ENCODE measurements around the gene GLIS2. TPM values are rescaled to one million over a fixed set of nuclear protein-coding genes. Genes with fewer than 3 reads are reported as not detected.
A peak's percentile ranks its signal among the peaks of the same experiment; 100 is the strongest.

The GLIS2 gene
- total RNA-seq, 1 donor from 2014 or later = 1.6 TPM

DNA sequence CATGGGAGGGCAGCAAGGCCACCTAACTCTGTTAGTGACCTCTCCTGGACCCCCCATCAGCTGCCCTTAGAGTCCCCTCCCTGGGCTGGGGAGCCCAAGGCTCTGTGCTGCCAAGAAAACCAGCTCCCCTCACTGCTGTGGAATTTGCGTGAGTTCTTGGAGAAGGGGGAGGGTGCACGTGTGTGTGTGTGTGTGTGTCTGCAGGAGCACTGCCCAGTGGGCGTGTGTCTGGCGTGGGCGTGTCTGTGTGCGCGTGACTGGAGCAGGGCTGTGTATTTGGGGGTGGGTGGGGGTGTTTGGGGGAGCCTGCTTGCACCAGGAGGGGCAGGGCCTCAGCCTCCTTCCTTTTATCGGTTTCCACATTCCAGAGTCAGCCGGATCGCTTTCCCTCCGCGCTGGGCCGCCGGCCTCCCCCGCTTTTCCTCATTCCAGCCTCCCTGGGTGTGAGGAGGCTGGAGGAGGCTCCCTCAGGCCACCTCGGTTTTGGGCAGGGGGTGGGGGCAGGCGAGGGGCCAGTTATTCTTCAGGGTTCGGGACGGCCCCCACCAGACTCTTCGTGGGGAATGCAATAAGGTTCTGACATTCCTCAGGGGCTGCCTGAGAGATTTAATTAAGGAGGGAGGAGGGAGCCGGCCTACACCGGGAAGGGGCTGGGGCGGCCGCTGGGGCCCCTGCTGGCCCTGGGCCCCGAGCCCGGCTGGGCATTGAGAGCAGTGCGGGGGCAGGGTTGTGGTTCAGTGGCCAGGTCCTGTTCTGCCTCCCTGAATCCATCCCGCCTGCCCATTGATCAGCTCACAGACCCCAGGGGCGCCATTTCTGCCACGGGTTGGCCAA, 58.3 kb downstream of the GLIS2 start:
- Mint-ChIP-seq H3K9me3 (ENCODE audit: unreplicated experiment) (no peaks in the 10 kb centered on the region), H3K27ac (ENCODE audit: unreplicated experiment) (no peak overlapping the region), H3K4me1 (ENCODE audit: unreplicated experiment) (peaks cover 12% of the 10 kb centered on the region), H3K36me3 (ENCODE audit: low read depth, unreplicated experiment) (no peaks in the 10 kb centered on the region), H3K4me3 (ENCODE audit: unreplicated experiment) (no peak overlapping the region), H3K27me3 (ENCODE audit: unreplicated experiment) (peaks cover 3% of the 10 kb centered on the region)
- TF ChIP-seq, protein P1, sequence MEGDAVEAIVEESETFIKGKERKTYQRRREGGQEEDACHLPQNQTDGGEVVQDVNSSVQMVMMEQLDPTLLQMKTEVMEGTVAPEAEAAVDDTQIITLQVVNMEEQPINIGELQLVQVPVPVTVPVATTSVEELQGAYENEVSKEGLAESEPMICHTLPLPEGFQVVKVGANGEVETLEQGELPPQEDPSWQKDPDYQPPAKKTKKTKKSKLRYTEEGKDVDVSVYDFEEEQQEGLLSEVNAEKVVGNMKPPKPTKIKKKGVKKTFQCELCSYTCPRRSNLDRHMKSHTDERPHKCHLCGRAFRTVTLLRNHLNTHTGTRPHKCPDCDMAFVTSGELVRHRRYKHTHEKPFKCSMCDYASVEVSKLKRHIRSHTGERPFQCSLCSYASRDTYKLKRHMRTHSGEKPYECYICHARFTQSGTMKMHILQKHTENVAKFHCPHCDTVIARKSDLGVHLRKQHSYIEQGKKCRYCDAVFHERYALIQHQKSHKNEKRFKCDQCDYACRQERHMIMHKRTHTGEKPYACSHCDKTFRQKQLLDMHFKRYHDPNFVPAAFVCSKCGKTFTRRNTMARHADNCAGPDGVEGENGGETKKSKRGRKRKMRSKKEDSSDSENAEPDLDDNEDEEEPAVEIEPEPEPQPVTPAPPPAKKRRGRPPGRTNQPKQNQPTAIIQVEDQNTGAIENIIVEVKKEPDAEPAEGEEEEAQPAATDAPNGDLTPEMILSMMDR (IDR thresholded peaks at IDR 0.05; ENCODE audit: unreplicated experiment) = no peak
- DNase-seq (ENCODE audit: low spot score) = peak; percentile 45

DNA sequence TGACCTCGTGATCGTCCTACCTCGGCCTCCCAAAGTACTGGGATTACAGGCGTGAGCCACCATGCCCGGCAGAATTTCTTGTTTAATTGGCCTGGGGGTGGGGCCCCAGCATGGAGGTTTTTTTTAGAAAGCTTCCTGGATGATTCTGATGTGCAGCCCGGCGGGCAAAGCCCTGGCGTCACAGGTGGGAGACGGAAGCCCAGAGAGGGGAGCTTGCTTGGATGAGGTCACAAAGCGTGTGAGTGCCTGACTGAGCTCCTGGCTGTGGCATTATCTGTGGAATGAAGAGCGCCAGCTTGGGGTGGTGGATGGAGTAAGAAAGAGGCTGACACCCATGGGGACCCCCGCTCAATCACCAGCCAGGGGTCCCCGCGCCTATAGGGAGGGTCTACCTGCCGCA, 59.9 kb downstream of the GLIS2 start:
- H3K27ac Mint-ChIP-seq (ENCODE audit: unreplicated experiment) = no peak overlapping the region
- TF ChIP-seq, protein P1 (IDR thresholded peaks at IDR 0.05; ENCODE audit: unreplicated experiment) = no peak
- no peaks in the 10 kb centered on the region for H3K9me3 Mint-ChIP-seq (ENCODE audit: unreplicated experiment)
- H3K36me3 Mint-ChIP-seq (ENCODE audit: low read depth, unreplicated experiment) = no peaks in the 10 kb centered on the region
- H3K4me3 Mint-ChIP-seq (ENCODE audit: unreplicated experiment) = peak overlapping the region; percentile 25
- H3K27me3 Mint-ChIP-seq (ENCODE audit: unreplicated experiment) = peaks cover 4% of the 10 kb centered on the region
- no peak for DNase-seq (ENCODE audit: low spot score)
- H3K4me1 Mint-ChIP-seq (ENCODE audit: unreplicated experiment) = peaks cover 18% of the 10 kb centered on the region

DNA sequence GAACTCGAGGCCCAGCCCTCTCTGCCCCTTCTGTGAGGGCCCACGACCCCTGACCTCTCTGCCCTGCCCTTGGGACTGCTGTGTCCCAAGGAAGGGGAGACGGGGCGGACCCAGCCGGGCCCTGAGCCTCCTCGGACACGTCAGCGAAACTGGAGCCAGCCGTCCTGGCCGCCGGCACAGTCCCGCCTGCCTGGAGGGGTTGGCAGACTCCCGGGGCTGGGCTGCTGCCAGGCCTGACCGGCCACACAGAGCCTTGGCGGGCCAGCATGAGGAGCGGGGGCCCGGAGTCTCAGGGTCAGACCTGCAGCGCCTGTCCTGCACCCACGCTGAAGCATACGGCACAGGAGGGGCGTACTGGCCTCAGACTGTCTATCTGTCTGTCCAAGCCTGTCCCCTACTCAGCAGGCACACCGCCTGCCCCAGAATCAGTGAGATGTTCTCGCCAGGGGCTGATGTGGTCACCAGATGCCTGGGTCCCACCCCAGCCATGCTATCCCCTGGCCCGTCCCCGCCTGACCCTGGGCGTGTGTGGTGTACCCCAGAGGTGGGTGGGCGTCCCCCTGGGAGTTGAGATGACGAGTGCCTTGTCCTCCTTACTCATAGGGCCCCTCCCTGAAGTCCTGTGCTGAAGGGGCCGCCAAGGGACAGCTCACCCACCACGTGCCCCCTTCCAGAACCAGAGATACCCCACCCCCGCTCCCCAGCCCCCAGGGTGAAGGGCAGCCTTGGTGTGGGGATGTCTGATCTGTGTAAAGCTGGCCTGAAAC, 60.4 kb downstream of the GLIS2 start:
- Mint-ChIP-seq H3K4me1 (ENCODE audit: unreplicated experiment) (peaks cover 18% of the 10 kb centered on the region), H3K27ac (ENCODE audit: unreplicated experiment) (no peak overlapping the region), H3K27me3 (ENCODE audit: unreplicated experiment) (peaks cover 7% of the 10 kb centered on the region), H3K9me3 (ENCODE audit: unreplicated experiment) (no peaks in the 10 kb centered on the region), H3K4me3 (ENCODE audit: unreplicated experiment) (no peak overlapping the region), H3K36me3 (ENCODE audit: low read depth, unreplicated experiment) (no peaks in the 10 kb centered on the region)
- no peak for DNase-seq (ENCODE audit: low spot score)
- TF ChIP-seq, protein P1 (IDR thresholded peaks at IDR 0.05; ENCODE audit: unreplicated experiment) = no peak

DNA sequence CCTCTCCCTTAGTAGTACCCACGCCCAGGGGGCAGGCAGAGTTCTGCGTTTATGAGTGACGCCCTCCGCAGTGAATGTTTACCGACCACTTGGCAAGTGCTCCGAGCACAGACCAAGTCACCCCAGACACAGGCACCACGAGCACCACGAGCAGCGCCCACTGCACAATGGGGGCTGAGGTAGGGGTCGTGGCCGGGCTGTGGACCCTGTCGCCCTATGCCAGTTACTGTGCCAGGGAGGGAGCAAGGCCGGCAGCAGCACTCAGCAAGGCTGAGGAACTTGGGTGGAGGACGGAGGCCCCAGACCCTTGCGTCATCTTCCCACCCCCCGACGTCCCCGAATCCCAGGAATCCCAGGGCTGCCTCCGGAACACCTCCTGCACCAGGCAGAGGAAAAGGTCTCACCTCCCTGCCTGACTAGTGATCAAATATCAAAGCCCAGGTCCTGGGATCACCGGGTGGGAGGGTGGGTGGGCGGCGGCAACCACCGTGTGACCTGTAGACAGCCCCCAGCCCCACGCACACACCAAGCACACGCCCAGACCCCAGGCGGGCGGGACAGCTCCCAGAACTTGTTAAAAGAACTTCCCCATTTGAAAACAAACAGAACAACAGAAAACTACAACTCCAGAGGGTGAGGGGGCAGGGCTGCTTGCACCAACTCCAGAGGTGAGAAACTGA, 61.2 kb downstream of the GLIS2 start:
- Mint-ChIP-seq H3K9me3 (ENCODE audit: unreplicated experiment) (no peaks in the 10 kb centered on the region), H3K4me3 (ENCODE audit: unreplicated experiment) (no peak overlapping the region), H3K36me3 (ENCODE audit: low read depth, unreplicated experiment) (no peaks in the 10 kb centered on the region), H3K4me1 (ENCODE audit: unreplicated experiment) (peaks cover 18% of the 10 kb centered on the region), H3K27me3 (ENCODE audit: unreplicated experiment) (peaks cover 7% of the 10 kb centered on the region), H3K27ac (ENCODE audit: unreplicated experiment) (no peak overlapping the region)
- TF ChIP-seq, protein P1 (IDR thresholded peaks at IDR 0.05; ENCODE audit: unreplicated experiment) = no peak
- DNase-seq (ENCODE audit: low spot score) = no peak
